Activated naive CD4-positive, alpha-beta T cell treated with anti-CD3 and anti-CD28 coated beads, Interleukin-2, amount 50 U/mL, for 72 hours (primary cell): ENCODE data around the gene KASH5. TPM values are rescaled to one million over a fixed set of nuclear protein-coding genes. Genes with fewer than 3 reads are reported as not detected.

Experiments used
- ATAC-seq, 2 donors: fragments of 150-1000 bp; cut with Tn5 transposase; 2 replicates each; pipeline ENCODE4 v1.10.0; 2021; ENCODE audit warnings: mild to moderate bottlenecking in 2 of 2, moderate library complexity in 2 of 2
- DNase-seq, 2 donors: peaks; one replicate each; pipeline ENCODE4 v3.0.0; 2021 to 2022; ENCODE audit warnings: low spot score in 2 of 2
- H3K27ac Mint-ChIP-seq, 2 donors: one replicate each; pipeline ENCODE4 v1.8.0; 2022; ENCODE audit warnings: mild to moderate bottlenecking in 2 of 2, mixed read lengths in 2 of 2
- H3K36me3 Mint-ChIP-seq, 2 donors: one replicate each; pipeline ENCODE4 v1.8.0; 2022; ENCODE audit warnings: mixed read lengths in 2 of 2
- H3K9me3 Mint-ChIP-seq, 2 donors: one replicate each; pipeline ENCODE4 v1.8.0; 2022; ENCODE audit warnings: mixed read lengths in 2 of 2
- total RNA-seq, 2 donors: library from RNA; stranded (reverse); gene quantifications; one replicate each; pipeline ENCODE4 v1.2.3, GENCODE V29; 2022

KASH5 gene
- total RNA-seq, 2 donors from 2014 or later = 0.95 to 1.7 TPM

DNA sequence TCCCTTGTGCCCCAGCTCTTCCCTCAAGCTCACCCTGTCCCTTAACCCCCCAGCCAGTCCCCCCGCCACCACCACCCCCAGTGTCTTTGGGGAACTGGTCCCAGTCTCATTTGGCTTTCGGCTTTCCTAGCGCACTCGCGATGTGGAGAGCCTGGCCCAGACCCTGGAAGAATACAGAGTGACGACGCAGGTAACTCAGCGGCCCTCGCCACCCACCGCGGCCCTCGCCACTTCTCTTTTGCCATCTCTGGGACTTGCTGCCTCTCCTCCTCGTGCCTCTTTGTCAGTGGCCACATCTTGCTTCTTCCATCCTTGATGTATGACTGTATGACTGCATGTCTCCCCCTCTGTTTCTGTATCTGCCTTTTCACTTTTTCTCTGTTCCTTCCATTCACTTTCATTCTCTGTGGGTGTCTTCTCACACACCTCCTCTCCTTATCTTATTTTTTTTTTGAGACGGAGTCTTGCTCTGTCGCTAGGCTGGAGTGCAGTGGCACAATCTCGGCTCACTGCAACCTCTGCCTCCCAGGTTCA is 19.5 kb downstream of the KASH5 start:
- ATAC-seq (peak in 1 of 2 donors; percentile 64), DNase-seq (no peak)
- no peaks in the 10 kb centered on the region for H3K36me3 Mint-ChIP-seq
- H3K27ac Mint-ChIP-seq = no peak overlapping the region
- H3K9me3 Mint-ChIP-seq = peaks cover 0 to 6% of the 10 kb centered on the region in 2 donors

DNA sequence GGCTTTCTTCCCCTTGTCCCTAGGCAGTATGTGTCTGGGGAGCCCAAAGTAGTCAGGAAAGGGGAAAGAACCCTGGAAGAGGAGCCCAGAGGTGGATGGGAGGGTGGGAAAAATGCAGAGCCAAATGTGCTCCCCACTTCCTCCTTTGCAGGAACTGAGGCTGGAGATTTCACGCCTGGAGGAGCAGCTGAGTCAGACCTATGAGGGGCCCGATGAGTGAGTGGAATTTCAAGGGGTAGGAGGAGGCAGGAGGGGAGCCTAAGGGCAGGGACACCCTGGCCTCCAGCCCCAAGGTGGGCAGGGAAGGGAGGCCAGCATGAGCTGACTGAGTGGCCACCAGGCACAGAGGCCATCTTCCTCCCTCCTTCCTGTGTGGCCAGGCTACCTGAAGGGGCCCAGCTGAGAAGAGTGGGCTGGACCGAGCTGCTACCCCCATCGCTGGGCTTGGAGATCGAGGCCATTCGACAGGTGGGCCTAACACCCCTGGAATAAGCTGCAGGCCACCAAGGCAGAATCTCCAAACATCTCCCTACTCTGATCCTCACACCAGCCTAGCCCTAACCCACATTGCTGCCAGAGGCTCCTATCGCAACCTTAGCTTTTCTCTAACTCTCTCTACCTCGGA is 20.9 kb downstream of the KASH5 start:
- peak overlapping the region; percentile 87 to 92 for H3K27ac Mint-ChIP-seq
- no peaks in the 10 kb centered on the region for H3K36me3 Mint-ChIP-seq
- peak in 1 of 2 donors; percentile 27 for ATAC-seq

DNA sequence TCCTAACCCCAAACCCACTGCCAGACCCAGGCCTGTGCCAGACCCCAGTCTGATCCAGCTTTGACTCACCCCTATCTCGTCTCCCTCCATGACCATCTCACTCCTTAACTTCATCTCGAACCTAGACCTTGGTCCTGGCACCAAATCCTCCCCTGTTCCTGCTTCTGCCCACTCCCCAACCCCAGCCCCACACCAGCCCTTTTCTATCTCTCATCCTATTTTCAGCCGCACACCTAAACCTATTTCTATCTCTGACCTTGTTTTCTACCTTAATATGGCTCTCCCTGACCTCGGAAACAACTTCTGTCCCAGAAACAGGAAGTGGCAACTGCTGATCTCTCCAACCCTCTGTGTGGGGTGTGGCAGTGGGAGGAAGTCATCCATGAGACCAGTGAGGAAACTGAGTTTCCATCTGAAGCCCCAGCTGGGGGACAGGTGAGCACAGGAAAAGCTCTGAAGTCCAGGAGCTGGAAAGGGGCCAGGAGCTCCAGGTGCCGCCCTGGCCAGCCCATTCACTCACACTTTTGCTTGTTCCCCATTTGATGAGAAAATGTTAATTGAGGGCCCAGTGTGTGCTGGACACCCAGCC is 21.5 kb downstream of the KASH5 start:
- DNase-seq (no peak), ATAC-seq (peak; percentile 44 to 74)
- Mint-ChIP-seq H3K27ac (peak overlapping the region; percentile 87 to 92), H3K9me3 (peaks cover 0 to 6% of the 10 kb centered on the region in 2 donors), H3K36me3 (no peaks in the 10 kb centered on the region)

More for the DNA sequence above, 20.9 kb downstream of the KASH5 start:
- no peak for DNase-seq
- H3K9me3 Mint-ChIP-seq = peaks cover 0 to 6% of the 10 kb centered on the region in 2 donors

- ATAC-seq (no peak), DNase-seq (no peak)
- Mint-ChIP-seq H3K9me3 (peaks cover 0 to 6% of the 10 kb centered on the region in 2 donors), H3K27ac (peak overlapping the region in 1 of 2 donors; percentile 6), H3K36me3 (no peaks in the 10 kb centered on the region)
Observed at GRCh38 chr19:49411681-49412326, 23.8 kb downstream of the KASH5 start.

- peaks cover 0 to 6% of the 10 kb centered on the region in 2 donors for H3K9me3 Mint-ChIP-seq
- DNase-seq = no peak
- H3K27ac Mint-ChIP-seq = no peak overlapping the region
- no peaks in the 10 kb centered on the region for H3K36me3 Mint-ChIP-seq
- no peak for ATAC-seq
Observed at GRCh38 chr19:49413348-49413747, 25.3 kb downstream of the KASH5 start.

- ATAC-seq (no peak), DNase-seq (no peak)
- H3K27ac Mint-ChIP-seq = no peak overlapping the region
- no peaks in the 10 kb centered on the region for H3K36me3 Mint-ChIP-seq
- peaks cover 0 to 5% of the 10 kb centered on the region in 2 donors for H3K9me3 Mint-ChIP-seq
Observed at GRCh38 chr19:49414256-49414655, 26.2 kb downstream of the KASH5 start.

- no peak for ATAC-seq
- no peak for DNase-seq
- no peaks in the 10 kb centered on the region for H3K9me3 Mint-ChIP-seq
- no peak overlapping the region for H3K27ac Mint-ChIP-seq
- no peaks in the 10 kb centered on the region for H3K36me3 Mint-ChIP-seq
Observed at GRCh38 chr19:49415102-49415809, 27.2 kb downstream of the KASH5 start.

GRCh38 chr19:49415810-49416200 is 27.8 kb downstream of the KASH5 start:
- H3K36me3 Mint-ChIP-seq = no peaks in the 10 kb centered on the region
- ATAC-seq (no peak), DNase-seq (no peak)
- no peak overlapping the region for H3K27ac Mint-ChIP-seq
- H3K9me3 Mint-ChIP-seq = no peaks in the 10 kb centered on the region

- no peak overlapping the region for H3K27ac Mint-ChIP-seq
- peaks cover 0 to 5% of the 10 kb centered on the region in 2 donors for H3K36me3 Mint-ChIP-seq
- DNase-seq (no peak), ATAC-seq (no peak)
- no peaks in the 10 kb centered on the region for H3K9me3 Mint-ChIP-seq
Observed at GRCh38 chr19:49417088-49417487, 29.0 kb downstream of the KASH5 start.

DNA sequence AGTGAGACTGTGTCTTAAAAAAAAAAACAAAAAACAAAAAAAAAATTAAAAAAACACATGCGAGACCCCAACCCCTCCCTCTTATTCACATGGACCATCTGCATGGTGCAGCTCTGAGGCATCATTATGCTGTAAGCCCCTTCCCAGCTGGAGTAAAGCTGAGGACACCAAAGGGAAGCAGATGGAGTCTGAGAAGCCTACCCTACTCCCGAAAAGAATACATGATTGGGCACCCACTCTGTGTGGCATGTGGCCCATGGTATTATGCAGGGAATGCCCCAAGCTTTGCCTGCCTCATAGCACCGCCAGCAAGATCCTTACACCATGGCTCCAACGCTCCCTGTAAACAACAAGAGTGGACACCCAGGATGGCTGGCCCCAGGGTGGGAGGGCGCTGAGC is 30.5 kb downstream of the KASH5 start:
- Mint-ChIP-seq H3K9me3 (no peaks in the 10 kb centered on the region), H3K27ac (no peak overlapping the region), H3K36me3 (peaks cover 0 to 5% of the 10 kb centered on the region in 2 donors)
- ATAC-seq (no peak), DNase-seq (no peak)

DNA sequence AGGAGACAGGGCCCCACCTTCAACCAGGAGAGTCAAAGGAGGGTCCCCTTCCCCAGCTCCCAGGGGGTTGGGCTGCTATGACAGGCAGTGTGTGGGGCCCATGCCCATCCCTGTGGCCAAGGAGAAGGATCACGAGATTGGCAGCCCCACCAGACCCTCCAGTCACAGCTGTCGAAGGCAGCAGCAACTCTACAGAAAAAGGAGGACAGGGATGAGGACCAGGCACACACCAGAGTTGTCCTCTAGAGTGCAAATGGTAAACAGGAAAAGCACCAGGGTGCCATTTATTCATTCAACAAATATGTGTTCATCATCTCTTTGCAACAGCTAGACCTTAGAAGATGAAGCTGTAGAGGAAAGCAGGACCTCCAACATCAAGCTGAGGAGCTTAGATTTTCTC is 31.1 kb downstream of the KASH5 start:
- Mint-ChIP-seq H3K36me3 (peaks cover 0 to 5% of the 10 kb centered on the region in 2 donors), H3K9me3 (no peaks in the 10 kb centered on the region), H3K27ac (no peak overlapping the region)
- DNase-seq = no peak
- ATAC-seq = no peak

DNA sequence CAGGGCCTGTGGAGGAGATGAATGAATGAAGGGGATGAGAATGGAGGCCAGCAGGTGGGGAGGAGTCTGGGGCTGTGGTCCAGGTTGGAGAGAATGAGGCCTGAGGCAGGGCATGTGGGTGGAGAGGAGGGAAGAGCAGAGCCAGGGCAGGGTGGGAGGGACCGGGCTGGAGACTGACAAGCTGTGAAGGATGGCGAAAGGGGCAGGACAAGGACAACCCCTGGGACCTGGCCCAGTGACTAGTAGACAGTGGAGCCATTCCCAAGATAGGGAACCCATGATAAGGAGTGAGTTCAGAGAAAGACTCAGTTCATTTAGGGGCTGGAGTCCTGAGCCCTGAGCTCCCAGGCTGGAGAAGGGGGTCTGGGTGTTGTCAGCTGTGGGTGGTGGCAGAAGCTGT is 32.2 kb downstream of the KASH5 start:
- ATAC-seq = no peak
- Mint-ChIP-seq H3K9me3 (no peaks in the 10 kb centered on the region), H3K36me3 (peaks cover 0 to 5% of the 10 kb centered on the region in 2 donors), H3K27ac (peak overlapping the region in 1 of 2 donors; percentile 11)
- no peak for DNase-seq

DNA sequence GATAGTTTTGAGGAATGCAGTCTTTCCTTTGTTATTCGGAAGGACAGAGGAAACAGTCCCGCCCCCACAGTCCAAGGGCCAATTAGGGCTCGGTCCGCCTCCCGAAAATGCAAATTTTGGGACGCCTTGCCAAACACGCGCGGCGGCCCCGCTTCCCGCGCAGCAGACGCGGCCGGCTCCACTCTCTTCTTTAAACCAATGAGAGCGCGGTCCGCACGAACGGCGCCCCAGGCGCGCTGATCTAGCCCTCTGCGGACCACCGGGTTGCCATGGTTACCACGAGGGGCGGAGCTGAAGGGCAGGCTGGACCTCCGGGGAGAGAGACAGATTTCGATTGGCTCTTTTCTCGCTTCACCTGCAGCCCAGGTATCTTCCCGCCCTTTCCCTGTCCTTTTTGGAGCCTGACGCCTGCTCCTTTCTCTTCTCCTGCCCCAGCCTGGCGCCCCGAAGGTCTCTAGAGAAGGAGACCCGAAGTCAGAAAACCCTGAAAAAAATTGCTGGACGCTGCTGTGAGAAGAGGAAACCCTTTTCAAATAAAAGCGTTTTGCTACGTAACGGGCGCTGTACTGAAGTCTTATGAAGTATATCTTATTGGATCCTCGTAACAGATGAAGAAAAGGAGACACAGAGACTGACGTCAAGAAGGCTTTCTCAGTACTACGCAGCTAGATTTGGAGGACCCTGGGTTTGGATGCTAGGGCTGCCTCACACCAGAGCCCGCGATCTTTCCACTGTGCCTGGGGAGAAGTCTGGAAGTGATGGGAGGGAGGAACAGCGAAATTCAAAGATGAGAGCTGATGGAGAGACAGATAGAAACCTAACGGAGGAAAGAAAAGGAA is 33.2 kb downstream of the KASH5 start:
- Mint-ChIP-seq H3K27ac (no peak overlapping the region), H3K36me3 (peaks cover 0 to 8% of the 10 kb centered on the region in 2 donors), H3K9me3 (no peaks in the 10 kb centered on the region)
- DNase-seq (peak in 1 of 2 donors; percentile 64), ATAC-seq (peak in 1 of 2 donors; percentile 63)

- no peaks in the 10 kb centered on the region for H3K9me3 Mint-ChIP-seq
- no peak for ATAC-seq
- H3K27ac Mint-ChIP-seq = no peak overlapping the region
- peaks cover 0 to 13% of the 10 kb centered on the region in 2 donors for H3K36me3 Mint-ChIP-seq
- no peak for DNase-seq
Observed at GRCh38 chr19:49421878-49422202, 33.8 kb downstream of the KASH5 start.

DNA sequence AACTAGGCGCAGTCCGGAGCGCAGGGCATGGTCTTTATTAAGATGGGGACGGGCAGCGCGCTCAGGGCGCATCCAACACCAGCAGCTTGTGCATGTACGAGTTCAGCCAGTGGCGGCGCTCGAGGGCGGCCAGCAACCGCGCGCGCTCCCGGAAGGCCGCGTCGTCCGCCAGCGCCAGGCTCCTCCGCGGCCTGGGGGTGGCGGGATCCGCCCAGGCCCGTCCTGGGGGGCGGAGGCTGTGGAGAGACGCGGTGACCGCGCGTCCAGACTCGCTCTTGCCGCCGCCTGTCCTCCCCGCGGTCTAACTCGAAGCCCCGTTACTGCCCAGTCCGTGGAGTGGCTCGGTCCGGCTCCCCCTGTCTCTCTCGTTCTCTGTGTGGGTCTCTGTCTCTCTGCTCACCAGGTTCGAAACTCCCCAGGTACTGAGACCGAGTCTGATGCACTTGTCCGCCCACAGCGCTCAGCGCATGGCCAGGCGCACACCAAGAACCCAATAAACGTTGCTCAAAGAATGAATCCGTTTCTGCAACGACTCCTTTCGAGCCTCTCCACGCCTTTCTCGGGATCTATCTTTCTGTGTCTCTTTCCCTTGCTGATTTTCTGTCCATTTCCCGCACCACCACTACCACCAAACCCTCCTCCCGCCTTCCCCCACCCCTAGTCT is 34.5 kb downstream of the KASH5 start:
- DNase-seq = peak in 1 of 2 donors; percentile 78
- H3K9me3 Mint-ChIP-seq = no peaks in the 10 kb centered on the region
- H3K27ac Mint-ChIP-seq = no peak overlapping the region
- peaks cover 0 to 18% of the 10 kb centered on the region in 2 donors for H3K36me3 Mint-ChIP-seq
- ATAC-seq = peak; percentile 72
